Globus pallidus (tissue), 1 donor: ENCODE results near the gene SRSF12.
"Not testable (repeated sequence)": the region's sequence is repeated elsewhere in the genome, so short reads cannot be mapped to it uniquely, and the experiment has no call there.

Experiments
- DNase-seq: peaks from one replicate; pipeline ENCODE4 v3.0.0-alpha.2; 2015; ENCODE audit warnings: low spot score

SRSF12 gene

DNA sequence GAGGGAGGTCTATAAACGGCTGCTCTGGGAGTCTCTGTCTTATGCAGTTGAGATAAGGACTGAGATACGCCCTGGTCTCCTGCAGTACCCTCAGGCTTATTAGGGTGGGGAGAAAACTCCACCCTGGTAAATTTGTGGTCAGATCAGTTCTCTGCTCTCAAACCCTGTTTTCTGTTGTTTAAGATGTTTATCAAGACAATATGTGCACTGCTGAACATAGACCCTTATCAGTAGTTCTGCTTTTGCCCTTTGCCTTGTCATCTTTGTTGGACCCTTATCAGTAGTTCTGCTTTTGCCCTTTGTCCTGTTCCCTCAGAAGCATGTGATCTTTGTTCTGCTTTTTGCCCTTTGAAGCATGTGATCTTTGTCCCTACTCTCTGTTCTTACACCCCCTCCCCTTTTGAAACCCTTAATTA lies 10.4 kb upstream of the SRSF12 start:
- not testable (repeated sequence) for DNase-seq

DNA sequence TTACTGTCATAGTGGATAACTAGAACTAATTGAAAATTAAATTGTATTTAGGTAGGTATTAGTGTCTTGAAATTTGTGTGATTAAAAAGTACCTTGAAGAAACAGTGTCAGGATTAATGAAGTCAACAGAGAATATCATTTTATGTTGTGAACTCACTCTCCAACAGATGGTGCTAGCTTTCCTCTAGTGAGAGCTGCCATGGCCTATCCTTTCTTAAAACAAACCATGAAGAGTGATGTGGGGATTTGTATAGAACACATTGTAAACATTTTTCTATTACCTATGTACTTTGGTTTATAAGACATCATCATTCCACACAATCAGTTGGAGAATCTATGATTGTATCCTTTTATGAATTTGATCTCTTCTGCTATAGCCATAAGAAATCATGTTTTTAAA lies 4.8 kb upstream of the SRSF12 start:
- DNase-seq: peak; percentile 33

DNA sequence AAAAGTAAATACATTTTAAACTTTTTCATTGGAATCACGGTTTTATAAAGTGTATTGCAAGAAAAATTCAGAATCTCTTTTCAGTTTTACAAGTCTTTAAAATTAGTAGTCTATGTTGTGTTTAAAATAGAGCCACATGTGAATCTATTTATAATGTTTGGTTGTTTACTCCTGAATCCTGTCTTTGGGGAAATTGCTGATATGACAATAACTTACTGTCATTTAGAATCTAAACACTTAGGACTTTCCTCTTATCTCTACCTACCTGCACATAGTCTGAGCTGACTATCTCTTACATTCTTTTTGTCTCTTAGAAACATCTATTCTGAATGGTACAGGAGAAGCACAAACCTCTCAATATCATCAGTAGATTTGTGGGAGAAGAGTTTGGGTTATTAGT lies 4.1 kb upstream of the SRSF12 start:
- no peak for DNase-seq

DNA sequence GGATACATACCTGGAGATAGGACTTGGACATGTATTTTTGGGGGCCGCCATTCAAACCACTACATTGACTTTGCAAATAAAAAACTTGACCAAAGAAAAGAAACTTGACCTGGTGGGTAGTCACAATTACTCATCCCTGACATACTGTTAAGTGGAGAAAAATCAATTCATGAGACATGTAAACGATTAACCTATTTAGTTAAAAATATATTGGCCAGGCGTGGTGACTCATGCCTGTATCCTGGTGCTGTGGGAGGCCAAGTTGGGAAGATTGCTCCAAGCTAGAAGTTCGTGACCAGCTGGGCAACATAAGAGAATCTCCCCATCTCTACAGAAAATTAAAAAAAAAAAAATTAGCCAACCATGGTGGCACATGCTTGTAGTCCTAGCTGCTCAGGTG lies 2.5 kb upstream of the SRSF12 start:
- no peak for DNase-seq

DNA sequence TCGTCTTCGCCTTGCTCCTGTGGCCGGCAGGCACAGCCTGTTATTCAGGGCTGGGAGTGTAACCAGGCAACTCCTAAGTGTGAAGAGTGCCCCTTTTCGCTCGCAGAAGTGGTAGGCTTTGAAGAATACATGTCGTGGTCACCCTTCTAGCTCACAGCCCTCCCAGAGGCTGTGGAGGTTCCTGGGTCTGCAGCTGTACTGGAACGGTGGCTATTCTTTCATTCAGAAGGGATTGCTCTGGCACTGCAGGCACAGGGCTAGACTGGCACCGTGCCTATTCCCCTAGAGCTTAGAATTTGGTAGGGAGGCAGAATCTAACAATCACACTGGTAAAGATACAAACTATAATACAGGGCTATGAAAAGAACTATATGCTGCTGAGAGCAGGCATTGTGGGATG lies 1.1 kb upstream of the SRSF12 start:
- DNase-seq: no peak

DNA sequence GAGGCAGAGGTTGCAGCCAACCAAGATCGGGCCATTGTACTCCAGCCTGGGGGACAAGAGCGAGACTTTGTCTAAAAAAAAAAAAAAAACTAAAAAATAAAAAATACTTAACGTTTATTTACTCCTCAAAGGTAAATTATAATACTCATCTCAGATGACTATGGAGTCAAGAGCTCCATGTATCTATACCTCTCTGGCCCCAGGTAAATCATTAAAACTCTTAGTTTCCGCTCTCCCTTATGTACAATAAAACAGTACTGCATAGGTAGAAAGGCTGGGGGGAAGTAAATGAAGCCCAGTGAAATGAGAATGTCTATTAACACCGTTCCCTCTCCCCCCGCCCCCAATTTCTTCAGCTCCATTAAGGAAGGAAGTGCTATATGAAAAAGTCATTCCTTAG lies 1.2 kb downstream of the SRSF12 start:
- no peak for DNase-seq

DNA sequence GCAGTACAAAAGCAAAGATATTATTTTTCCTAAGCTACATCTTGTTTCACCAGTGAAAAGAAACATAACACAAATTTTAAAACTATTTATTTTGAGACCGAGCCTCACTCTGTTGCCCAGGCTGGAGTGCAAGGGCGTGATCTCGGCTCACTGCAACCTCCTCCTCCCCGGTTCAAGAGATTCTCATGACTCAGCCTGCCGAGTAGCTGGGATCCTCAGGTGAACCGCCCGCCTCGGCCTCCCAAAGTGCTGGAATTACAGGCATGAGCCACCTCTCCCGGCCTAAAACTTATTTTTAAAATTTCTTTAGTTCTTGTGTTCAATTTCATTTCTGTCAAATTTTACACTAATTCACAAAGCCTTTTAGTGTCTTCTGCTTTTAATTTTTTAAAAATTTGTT lies 5.9 kb downstream of the SRSF12 start:
- no peak for DNase-seq

DNA sequence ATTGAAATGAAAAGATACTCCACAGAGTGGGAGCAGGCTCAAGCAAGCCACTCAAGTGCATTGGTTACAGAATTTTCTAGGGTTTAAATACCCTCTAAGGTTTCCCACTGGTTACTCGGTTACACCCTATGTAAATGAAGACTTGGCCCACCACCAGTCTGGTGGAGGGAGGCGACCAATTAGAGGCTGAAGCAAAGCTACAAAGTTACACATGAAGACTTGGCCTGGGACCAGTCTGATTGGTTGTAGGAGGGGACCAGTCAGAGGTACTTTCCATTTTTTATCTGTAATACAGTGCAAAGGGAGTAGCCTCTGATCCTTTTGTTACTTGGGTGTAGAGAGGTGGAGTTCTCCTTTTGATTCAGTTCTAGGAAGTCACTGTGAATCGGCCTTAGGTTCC lies 7.6 kb downstream of the SRSF12 start:
- no peak for DNase-seq

DNA sequence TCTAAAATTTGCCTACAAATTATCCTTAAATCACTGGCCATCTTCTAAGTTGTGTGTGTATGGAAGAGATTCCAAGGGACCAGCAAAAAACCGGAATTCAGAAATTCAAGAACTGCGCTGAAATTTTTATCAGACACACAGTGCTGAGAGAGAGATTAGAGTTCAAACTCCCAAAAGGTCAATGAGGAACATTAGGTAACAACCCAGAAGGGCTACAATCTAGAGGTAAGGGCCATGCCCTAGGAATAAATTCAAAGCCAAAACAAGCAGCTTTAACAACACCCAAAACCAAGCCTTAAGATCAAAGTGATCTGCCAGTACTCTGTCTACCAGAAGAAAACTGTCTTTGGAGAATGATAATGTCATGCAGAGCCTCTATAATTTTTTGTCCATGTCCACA lies 17.8 kb downstream of the SRSF12 start:
- DNase-seq: no peak

DNA sequence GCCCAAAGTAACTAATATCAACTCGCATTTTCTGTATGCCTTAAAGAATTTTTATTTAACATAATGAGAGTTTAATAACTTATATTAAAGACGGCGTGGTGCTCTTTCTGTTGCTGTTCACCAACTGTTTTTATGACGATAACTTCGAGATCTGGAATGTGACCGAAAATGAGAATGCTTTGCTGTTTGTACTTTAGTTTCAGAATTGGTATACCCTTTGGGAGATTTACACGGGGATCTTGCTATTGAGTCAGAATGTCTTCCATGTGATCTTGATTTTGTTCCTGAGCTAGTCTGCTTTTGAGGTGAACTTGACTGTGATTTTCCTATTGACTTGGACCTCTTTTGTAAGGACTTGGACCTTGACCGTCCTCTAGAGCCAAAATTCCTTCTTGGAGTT lies 19.4 kb downstream of the SRSF12 start:
- no peak for DNase-seq

DNA sequence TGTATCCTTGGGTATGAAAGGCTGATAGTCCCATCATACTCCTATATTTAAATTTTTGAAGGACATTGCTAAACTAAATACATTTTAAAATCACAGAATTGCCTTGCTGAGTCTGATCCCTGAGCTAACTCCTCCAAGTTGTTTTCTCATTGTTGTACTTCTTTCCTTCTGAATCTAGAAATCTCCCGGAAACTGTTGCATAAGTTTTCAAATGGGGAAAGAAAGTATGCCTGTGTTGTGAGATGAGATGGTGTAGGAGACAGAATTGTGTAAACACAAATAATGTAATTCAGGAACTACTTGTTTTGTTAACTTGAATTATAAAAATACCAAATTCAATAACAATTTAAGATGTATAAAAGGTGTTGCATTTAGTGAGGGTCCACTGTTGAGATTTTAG lies 30.0 kb downstream of the SRSF12 start:
- DNase-seq: no peak

DNA sequence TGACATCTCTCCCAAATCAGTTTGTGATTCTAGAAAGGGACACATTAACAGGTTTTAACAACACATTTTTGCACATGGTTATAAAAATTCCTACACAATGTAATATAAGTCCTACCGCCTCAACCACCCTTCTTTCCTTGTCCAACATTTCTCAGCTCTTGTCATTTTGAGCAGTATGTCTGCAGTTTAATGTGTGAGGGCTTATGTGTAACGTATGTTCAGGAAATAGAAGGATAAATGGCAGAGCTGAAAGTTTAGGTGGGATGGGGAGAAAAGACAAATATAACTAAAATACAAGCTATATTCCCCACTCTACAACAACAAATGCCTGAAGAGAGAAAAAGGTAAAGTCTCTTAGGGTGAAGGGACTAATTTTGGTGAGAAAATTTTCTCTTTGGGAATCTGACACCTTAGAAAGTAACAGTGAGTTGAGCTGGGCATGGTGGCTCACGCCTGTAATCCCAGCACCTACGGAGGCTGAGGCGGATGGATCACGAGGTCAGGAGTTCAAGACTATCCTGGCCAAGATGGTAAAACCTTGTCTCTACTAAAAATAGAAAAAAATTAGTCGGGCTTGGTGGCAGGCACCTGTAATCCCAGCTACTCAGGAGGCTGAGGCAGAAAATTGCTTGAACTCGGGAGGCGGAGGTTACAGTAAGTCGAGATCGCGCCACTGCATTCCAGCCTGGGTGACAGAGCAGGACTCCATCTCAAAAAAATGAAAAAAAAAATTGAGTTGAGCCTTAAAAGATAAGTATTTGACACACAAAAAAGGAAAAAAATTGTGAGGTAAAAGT lies 32.3 kb downstream of the SRSF12 start:
- no peak for DNase-seq

DNA sequence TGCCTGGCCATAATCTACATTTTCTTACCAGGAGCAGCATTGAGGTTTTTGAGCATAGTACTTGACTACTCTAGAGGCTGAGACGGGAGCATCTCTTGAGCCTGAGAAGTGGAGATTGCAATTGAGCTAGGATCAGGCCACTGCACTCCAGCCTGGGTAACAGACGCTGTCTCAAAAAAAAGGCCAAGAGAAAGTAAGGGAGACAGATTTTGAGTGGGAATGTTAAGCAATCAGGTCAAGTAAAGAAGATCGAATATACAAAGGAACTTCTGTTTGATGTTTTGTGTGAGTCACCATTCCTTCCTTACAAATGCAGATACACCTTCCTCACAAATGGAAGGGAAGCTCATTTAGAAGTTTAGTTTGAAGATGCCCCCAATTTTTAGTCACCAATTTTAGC lies 32.9 kb downstream of the SRSF12 start:
- DNase-seq: no peak

DNA sequence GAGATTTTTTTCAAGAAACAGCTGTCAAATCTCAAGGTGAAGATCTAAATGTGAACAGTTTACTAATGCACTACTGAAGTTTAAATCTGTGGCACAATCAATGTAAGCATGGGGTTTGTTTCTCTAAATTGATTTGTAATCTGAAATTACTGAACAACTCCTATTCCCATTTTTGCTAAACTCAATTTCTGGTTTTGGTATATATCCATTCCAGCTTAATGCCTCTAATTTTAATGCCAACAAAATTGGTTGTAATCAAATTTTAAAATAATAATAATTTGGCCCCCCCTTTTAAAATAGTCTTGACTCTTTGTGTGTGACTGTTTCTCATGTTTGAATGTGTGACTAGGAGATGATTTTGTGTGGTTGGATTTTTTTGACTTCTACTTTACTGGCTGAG lies 33.3 kb downstream of the SRSF12 start:
- DNase-seq: no peak

DNA sequence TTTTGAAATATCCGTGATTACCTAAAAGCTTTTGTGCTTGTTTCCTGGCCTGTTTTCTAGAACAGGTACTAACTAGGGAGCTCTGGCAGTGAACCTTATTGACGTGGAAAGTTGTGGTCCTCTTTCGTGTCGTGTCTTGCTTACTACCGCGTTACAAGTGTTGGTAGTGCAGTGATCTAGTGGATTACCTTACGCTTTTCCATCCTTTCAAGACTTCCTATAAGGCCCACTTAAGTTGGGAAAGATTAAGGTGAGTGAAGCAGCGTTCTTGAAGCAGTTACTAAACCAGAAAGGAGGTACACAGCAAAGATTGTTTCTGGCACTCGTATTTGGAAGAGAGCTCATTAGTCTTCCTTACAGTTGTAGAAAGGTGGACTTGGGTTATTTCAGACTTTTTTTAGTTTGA lies 35.4 kb downstream of the SRSF12 start:
- peak; percentile 20 for DNase-seq

DNA sequence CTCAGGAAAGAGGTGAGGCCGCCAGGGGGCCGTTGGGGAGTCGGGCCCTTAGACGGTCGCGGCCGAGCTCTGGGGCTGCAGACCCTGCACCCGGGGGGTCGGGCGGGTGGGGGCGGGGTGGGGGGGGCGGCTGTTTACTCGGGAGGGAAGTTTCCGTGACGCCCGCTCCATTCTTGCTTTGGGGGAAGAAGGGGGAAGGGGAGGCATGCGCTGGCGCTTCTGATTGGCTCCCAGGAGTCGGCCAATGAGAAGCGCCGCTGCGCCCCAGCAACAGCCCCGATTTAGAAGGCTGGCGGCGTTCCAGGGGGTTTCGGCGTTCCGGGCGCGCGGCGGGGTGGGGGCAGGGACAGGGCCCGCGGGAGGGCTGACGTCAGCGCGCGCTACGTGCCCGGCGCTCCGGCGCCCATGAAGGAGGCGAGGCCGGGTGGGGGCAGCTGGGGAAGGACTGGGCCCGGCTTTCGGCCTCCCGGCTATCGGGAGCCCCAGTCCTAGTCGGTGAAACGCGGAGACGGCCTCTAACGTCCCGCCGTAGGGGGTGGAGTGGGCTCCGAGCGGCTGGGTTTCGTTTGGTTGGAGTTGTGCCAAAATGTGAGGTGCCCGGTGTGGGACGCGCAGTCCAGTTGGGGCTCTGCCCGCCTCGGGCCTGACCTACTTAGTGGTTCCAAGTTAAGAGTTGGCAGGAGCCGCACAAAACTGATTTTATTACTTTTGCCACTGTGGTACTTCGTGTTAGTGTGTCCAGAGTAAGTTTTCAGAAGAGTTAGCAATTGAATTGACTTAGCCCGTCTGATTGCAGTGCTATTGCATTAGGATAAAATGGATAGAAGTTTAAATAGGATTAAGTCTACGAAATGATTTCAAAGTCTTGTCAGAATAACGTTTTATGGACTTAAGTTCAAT lies 36.2 kb downstream of the SRSF12 start:
- peak; percentile 98 for DNase-seq

DNA sequence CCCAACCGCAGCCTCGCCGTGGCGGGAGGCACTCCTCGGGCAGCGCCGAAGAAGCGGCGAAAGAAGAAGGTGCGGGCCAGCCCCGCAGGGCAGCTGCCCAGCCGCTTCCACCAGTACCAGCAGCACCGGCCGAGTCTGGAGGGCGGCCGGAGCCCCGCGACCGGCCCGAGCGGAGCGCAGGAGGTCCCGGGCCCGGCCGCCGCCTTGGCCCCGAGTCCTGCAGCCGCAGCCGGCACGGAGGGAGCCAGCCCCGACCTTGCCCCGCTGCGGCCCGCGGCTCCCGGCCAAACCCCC lies 36.8 kb downstream of the SRSF12 start:
- DNase-seq: no peak

DNA sequence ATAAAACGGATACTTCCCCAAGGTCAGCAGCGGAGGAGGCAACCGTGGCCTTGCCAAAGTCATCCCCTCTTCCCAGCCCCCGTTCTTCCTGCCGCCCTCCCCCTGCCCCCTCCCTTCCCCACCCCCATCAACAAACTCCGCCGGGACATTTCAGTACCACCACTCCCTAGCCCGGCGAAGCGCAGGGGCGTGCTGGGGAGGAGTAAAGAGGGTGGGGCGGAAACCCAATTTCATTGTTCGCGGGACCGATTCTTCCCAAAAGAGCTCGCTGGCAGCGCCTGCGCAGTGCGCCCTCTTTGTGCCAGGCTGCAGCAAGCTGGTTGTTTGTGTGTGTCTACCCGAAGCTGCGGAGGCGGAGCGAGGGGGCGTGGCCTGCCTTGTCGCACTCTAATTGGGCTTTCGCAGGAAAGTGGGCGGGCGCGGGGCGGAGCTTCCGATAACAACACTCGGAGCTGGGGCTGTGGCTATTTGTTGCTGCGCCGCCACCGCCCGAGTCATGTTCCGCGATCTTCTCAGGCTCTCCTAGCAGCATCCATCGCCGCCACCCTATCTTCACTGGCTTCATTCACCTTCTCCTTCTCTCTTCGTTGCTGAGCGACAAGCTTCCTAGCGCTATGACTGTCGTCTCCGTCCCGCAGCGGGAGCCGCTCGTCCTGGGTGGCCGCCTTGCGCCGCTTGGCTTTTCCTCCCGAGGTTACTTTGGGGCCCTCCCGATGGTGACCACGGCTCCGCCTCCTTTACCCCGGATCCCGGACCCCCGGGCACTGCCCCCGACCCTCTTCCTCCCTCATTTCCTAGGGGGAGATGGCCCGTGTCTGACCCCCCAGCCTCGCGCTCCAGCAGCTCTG lies 37.4 kb downstream of the SRSF12 start, which contains the start of gene PNRC1:
Gene PNRC1 (plus strand): TSS at position 471 of the 848 bp plus-strand sequence. CDS start 144 bp downstream, at position 615.
- peak; percentile 100 for DNase-seq

DNA sequence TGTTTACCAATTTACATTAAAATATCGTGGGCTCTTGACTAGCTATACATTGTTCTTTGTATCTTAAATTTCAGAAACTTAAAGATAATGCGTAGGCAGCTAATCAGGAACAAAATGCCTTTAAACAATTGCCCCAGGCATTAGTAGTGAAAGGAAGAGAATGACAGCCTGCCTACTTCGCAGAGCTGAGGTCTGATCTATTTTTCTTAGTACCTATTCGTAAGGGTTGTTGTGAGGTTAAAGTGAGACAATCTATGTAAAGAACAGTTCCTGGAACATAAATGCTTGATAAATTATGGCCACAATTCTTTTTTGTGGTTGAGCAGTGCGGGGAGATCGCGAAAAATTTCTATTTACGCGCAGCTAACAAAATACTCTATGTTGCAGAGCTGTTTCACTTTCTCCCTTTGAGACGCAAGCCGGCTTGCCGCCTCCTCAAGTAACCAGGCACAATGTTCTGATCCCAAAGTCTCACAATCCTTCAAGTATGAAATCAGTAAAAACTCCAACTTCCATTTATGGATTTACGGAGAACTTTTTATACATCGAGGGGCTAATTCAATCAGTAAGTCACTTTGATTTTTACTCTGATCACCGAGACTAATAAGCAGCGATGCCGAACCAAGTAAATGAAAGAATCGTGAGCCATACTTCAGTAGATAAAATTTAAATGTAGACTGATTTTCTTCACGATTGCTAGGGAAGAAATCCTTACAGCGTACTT lies 38.2 kb downstream of the SRSF12 start:
- peak; percentile 82 for DNase-seq

DNA sequence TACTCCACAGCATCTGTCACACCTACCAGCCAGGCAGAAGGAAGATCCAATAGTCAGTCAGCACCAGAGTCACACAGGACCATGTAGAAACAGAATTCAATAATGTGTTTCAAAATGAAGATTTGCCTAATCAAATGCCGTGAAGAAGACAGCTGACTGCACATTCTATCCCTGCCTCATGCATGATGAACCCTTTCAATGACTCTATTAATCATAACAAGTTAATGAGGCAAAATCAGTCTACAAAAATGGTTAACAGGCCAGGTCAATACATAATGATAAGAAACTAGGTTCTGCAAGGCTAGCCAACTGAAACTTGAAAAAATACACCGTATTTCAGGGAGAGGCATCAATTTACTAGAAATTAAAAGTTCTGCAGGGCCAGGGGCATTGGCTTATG lies 44.0 kb downstream of the SRSF12 start:
- DNase-seq: no peak

DNA sequence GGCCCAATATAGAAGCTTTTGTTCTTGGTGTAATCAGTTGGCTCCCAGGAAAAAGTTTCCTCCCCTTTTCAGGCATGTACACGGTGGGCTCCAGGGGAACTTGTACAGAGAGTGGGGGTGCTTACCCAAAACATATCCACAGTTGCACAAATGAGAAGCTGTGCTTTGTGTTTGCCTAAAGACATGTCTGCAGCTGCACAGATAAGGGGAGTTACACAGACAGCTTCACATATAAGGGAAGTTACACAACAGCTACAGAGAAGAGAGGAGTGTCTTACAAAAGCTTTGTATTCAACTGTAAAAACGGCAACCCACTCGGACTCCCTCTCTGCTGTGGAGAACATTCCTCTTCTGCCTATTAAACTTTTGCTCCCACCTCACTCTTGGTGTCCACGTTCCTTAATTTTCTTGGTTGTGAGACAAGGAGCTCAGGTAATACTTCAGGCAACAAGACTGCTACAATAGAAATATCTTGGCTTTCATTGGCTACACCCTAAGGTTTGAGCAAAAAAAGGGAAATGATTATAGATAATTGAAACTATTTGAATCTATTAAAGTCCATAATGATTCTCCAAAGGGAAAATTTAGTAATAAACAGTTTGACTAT lies 44.8 kb downstream of the SRSF12 start:
- DNase-seq: peak; percentile 43
